Gastroesophageal sphincter (tissue), 3 donors: ENCODE data around the gene CNBP.

Experiments
- EP300 ChIP-seq: sonication (generic); formaldehyde crosslinking; IDR thresholded peaks from one replicate; pipeline ENCODE4 v1.6.1; 2017; ENCODE audit warnings: antibody characterized with exemption, mild to moderate bottlenecking
- POLR2A ChIP-seq, 2 donors: fragments of 450-650 bp; IDR thresholded peaks; one replicate each; pipeline ENCODE4 v1.6.1; 2017; ENCODE audit warnings: antibody characterized with exemption in 2 of 2, mild to moderate bottlenecking in 2 of 2, moderate library complexity in 1 of 2
- POLR2AphosphoS5 ChIP-seq: sonication (generic); formaldehyde crosslinking; IDR thresholded peaks from one replicate; pipeline ENCODE4 v1.6.1; 2017; ENCODE audit warnings: antibody characterized with exemption
- TF ChIP-seq, protein P1 (sequence below), 4 experiments: fragments of 200-600 bp in 2 of 4; fragments of 450-650 bp in 2 of 4; sonication (generic) in 1 of 4; IDR thresholded peaks; one replicate each; pipeline ENCODE4 v1.5.1; 2017 to 2019; ENCODE audit warnings: antibody characterized with exemption in 4 of 4, mild to moderate bottlenecking in 2 of 4, moderate library complexity in 2 of 4

DNA sequence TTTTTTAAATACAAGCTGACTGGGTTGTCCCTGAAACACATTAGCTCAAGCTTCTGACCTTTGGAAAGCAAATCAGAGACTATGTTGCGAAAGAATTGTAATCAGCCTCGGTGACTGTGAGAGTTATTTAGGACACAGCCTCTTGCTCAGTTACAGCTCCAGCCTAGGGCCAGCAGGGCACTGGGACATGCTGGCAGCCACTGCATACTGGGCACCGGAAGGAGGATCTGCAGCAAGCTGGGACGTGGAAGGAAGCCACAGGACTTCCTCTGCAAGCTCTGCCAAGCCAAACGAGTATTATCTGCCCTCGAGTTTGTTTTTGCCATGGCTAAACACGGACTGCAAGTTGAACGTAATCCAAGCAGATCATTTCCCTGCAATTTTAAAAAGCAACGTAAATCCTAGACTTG is 41.3 kb upstream of the CNBP start:
- TF ChIP-seq, protein P1, sequence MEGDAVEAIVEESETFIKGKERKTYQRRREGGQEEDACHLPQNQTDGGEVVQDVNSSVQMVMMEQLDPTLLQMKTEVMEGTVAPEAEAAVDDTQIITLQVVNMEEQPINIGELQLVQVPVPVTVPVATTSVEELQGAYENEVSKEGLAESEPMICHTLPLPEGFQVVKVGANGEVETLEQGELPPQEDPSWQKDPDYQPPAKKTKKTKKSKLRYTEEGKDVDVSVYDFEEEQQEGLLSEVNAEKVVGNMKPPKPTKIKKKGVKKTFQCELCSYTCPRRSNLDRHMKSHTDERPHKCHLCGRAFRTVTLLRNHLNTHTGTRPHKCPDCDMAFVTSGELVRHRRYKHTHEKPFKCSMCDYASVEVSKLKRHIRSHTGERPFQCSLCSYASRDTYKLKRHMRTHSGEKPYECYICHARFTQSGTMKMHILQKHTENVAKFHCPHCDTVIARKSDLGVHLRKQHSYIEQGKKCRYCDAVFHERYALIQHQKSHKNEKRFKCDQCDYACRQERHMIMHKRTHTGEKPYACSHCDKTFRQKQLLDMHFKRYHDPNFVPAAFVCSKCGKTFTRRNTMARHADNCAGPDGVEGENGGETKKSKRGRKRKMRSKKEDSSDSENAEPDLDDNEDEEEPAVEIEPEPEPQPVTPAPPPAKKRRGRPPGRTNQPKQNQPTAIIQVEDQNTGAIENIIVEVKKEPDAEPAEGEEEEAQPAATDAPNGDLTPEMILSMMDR (IDR thresholded peaks at IDR 0.05) = peak in 2 of 4 experiments; percentile 18 to 38
- TF ChIP-seq EP300 (no peak), POLR2A (IDR thresholded peaks at IDR 0.05) (no peak), POLR2AphosphoS5 (peak; percentile 90)
